Measurements from ENCODE around the gene MUC6. TPM values are rescaled to one million over a fixed set of nuclear protein-coding genes. Genes with fewer than 3 reads are reported as not detected.

Gene MUC6
- total and polyA plus RNA-seq, 2 of the 8 experiments (the other 6 are each of a cell fraction or from before 2014, with no cell fraction given): not detected

DNA sequence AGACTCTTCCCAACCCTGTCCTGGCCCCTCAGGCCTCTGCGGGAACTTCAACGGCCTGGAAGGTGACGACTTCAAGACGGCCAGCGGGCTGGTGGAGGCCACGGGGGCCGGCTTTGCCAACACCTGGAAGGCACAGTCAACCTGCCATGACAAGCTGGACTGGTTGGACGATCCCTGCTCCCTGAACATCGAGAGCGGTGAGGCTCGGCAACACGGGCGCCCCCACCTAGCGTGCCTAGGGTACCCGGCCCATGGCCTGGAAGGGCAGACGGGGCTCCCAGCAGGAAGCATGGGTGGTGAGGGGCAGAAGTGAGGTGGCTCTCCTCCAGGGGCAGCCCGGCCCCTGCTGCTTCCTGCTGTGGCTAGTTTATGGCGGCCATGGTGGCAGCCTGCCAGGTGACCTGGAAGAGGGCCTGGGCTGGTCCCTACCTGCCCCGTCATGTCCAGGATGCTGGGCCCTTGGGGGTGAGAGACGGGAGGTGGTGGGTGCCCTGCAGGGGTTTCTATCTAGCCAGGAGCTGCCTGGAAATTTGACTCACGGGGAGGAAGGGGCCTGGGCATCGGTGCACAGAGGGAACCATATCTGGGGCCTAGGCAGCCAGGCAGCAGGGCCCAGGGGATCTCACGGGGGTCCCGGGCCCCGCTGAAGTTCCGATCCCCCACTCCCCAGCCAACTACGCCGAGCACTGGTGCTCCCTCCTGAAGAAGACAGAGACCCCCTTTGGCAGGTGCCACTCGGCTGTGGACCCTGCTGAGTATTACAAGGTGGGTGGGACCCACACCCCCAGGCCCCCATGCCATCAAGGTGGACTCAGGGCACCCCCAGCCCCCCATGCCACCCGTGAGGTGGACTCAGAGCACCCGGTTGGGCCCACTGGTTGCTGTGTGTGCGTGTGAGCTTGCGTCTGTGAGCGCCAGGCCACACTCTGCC, 47.4 kb upstream of the MUC6 start (continued):
- no peak for TF ChIP-seq SRF (IDR thresholded peaks at IDR 0.05; ENCODE audit: low read depth, low read length)

Measured in H1 (cell line).